ENCODE data around the gene PDE6G.
A peak's percentile ranks its signal among the peaks of the same experiment; 100 is the strongest.
"Not testable (repeated sequence)": the region's sequence is repeated elsewhere in the genome, so short reads cannot be mapped to it uniquely, and the experiment has no call there.

PDE6G gene

GRCh38 chr17:81681672-81682071, 25.3 kb upstream of the PDE6G start:
- TF ChIP-seq CTCF (IDR thresholded peaks at IDR 0.05; ENCODE audit: borderline replicate concordance, insufficient read depth, low read depth, low read length): no peak
- H3K4me3 ChIP-seq (ENCODE audit: low read depth, low read length): no peak overlapping the region

GRCh38 chr17:81680150-81680549, 23.8 kb upstream of the PDE6G start:
- no peak for TF ChIP-seq CTCF (IDR thresholded peaks at IDR 0.05; ENCODE audit: borderline replicate concordance, insufficient read depth, low read depth, low read length)
- H3K4me3 ChIP-seq (ENCODE audit: low read depth, low read length): no peak overlapping the region

GRCh38 chr17:81676906-81677305, 20.6 kb upstream of the PDE6G start:
- no peak overlapping the region for H3K4me3 ChIP-seq (ENCODE audit: low read depth, low read length)
- TF ChIP-seq CTCF (IDR thresholded peaks at IDR 0.05; ENCODE audit: borderline replicate concordance, insufficient read depth, low read depth, low read length): no peak

GRCh38 chr17:81675515-81676221, 19.3 kb upstream of the PDE6G start:
- H3K4me3 ChIP-seq (ENCODE audit: low read depth, low read length): not testable (repeated sequence)
- peak; percentile 51; the same call in 1 of the 2 replicates for TF ChIP-seq CTCF (IDR thresholded peaks at IDR 0.05; ENCODE audit: borderline replicate concordance, insufficient read depth, low read depth, low read length)

- no peak for TF ChIP-seq CTCF (IDR thresholded peaks at IDR 0.05; ENCODE audit: borderline replicate concordance, insufficient read depth, low read depth, low read length)
- H3K4me3 ChIP-seq (ENCODE audit: low read depth, low read length): no peak overlapping the region
Measured at GRCh38 chr17:81673561-81674258, 17.4 kb upstream of the PDE6G start.

GRCh38 chr17:81672954-81673353, 16.6 kb upstream of the PDE6G start:
- no peak overlapping the region for H3K4me3 ChIP-seq (ENCODE audit: low read depth, low read length)
- no peak for TF ChIP-seq CTCF (IDR thresholded peaks at IDR 0.05; ENCODE audit: borderline replicate concordance, insufficient read depth, low read depth, low read length)

- no peak for TF ChIP-seq CTCF (IDR thresholded peaks at IDR 0.05; ENCODE audit: borderline replicate concordance, insufficient read depth, low read depth, low read length)
- H3K4me3 ChIP-seq (ENCODE audit: low read depth, low read length): no peak overlapping the region
Measured at GRCh38 chr17:81672504-81672903, 16.2 kb upstream of the PDE6G start.

Data from GM12875 (cell line).